GM12878 (cell line): Measurements from ENCODE around the gene PTPRD.

Experiments used
- MEF2A ChIP-seq: IDR thresholded peaks from 2 replicates; pipeline ENCODE4 v1.6.1; 2011; ENCODE audit warnings: low read depth, mild to moderate bottlenecking, low read length, moderate library complexity; ENCODE audit not compliant: insufficient read depth
- MTA2 ChIP-seq: fragments of 450-650 bp; IDR thresholded peaks from 2 replicates; pipeline ENCODE4 v1.6.1; 2016; ENCODE audit warnings: low read depth, mild to moderate bottlenecking, moderate library complexity
- PAX8 ChIP-seq: fragments of 450-650 bp; IDR thresholded peaks from 2 replicates; pipeline ENCODE4 v1.6.1; 2017; ENCODE audit warnings: mild to moderate bottlenecking, moderate library complexity
- RFX5 ChIP-seq: IDR thresholded peaks from 2 replicates; pipeline ENCODE4 v1.6.1; 2011; ENCODE audit warnings: low read depth, low read length, improper control_type of control experiment
- SIX5 ChIP-seq: IDR thresholded peaks from 2 replicates; pipeline ENCODE4 v1.6.1; 2011; ENCODE audit warnings: mild to moderate bottlenecking, low read depth, low read length, moderate library complexity; ENCODE audit not compliant: severe bottlenecking
- TF ChIP-seq, protein P1 (sequence below): IDR thresholded peaks from 2 replicates; pipeline ENCODE4 v1.6.1; 2012; ENCODE audit warnings: mild to moderate bottlenecking, low read depth, low read length
- TF ChIP-seq, protein P2 (sequence below), 3 experiments: IDR thresholded peaks in 2 of 3; conservative IDR thresholded peaks in 1 of 3; 2 replicates each; pipeline ENCODE4 v1.5.1; 2011; ENCODE audit warnings: low read depth in 3 of 3, low read length in 3 of 3, mild to moderate bottlenecking in 3 of 3, control low read depth in 2 of 3, moderate library complexity in 2 of 3, inconsistent platforms in 1 of 3, mixed read lengths in 1 of 3; ENCODE audit not compliant: control insufficient read depth in 2 of 3, insufficient read depth in 1 of 3; ENCODE audit errors: extremely low read depth in 1 of 3
- TF ChIP-seq, protein P3 (sequence below): IDR thresholded peaks from 2 replicates; pipeline ENCODE4 v1.6.1; 2012; ENCODE audit warnings: low read length, inconsistent platforms
- TF ChIP-seq, protein P4 (sequence below): fragments of 450-650 bp; IDR thresholded peaks from 2 replicates; pipeline ENCODE4 v1.6.1; 2014; ENCODE audit warnings: mild to moderate bottlenecking

DNA sequence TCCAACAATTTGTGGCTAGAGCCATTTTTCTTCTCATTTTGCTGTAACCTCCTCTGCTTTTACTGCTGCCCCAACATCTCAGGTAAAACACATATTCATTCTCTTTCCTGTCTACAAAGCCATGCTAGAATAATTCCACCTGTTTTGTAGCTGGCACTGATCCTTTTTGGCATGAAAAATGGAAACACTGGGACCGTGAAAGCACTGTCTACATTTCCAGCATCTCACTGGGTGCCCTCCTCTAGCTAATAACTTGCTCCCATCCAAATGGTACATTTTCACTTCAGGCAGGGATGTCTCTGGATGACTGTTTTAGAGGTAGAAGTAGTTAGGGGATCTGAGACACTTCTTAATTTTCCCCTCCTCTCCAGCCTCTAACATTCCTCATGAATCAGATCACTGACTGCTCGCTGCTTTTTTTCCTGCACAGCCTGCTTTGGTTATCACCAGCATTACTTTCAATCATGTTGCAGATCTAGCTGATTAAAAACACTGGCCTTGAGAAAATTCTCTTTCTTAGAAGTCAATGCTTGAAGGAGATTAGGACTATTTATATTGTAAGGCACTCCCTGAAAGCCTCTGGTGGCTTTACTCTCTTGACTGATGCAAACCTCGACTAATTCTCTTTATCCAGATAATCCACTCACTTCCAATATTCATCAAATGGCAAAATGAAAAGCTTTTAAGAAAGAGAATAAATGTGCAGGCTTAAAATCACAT, 1500.6 kb downstream of the PTPRD start:
- TF ChIP-seq PAX8 (no peak), MEF2A (no peak), SIX5 (no peak), MTA2 (no peak), RFX5 (no peak)
- TF ChIP-seq, protein P1, sequence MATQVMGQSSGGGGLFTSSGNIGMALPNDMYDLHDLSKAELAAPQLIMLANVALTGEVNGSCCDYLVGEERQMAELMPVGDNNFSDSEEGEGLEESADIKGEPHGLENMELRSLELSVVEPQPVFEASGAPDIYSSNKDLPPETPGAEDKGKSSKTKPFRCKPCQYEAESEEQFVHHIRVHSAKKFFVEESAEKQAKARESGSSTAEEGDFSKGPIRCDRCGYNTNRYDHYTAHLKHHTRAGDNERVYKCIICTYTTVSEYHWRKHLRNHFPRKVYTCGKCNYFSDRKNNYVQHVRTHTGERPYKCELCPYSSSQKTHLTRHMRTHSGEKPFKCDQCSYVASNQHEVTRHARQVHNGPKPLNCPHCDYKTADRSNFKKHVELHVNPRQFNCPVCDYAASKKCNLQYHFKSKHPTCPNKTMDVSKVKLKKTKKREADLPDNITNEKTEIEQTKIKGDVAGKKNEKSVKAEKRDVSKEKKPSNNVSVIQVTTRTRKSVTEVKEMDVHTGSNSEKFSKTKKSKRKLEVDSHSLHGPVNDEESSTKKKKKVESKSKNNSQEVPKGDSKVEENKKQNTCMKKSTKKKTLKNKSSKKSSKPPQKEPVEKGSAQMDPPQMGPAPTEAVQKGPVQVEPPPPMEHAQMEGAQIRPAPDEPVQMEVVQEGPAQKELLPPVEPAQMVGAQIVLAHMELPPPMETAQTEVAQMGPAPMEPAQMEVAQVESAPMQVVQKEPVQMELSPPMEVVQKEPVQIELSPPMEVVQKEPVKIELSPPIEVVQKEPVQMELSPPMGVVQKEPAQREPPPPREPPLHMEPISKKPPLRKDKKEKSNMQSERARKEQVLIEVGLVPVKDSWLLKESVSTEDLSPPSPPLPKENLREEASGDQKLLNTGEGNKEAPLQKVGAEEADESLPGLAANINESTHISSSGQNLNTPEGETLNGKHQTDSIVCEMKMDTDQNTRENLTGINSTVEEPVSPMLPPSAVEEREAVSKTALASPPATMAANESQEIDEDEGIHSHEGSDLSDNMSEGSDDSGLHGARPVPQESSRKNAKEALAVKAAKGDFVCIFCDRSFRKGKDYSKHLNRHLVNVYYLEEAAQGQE = no peak
- TF ChIP-seq, protein P2, sequence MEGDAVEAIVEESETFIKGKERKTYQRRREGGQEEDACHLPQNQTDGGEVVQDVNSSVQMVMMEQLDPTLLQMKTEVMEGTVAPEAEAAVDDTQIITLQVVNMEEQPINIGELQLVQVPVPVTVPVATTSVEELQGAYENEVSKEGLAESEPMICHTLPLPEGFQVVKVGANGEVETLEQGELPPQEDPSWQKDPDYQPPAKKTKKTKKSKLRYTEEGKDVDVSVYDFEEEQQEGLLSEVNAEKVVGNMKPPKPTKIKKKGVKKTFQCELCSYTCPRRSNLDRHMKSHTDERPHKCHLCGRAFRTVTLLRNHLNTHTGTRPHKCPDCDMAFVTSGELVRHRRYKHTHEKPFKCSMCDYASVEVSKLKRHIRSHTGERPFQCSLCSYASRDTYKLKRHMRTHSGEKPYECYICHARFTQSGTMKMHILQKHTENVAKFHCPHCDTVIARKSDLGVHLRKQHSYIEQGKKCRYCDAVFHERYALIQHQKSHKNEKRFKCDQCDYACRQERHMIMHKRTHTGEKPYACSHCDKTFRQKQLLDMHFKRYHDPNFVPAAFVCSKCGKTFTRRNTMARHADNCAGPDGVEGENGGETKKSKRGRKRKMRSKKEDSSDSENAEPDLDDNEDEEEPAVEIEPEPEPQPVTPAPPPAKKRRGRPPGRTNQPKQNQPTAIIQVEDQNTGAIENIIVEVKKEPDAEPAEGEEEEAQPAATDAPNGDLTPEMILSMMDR (IDR thresholded peaks at IDR 0.05 in 2 of 3, conservative IDR thresholded peaks at IDR 0.05 in 1 of 3; ENCODE audit: control insufficient read depth in 2 of 3, extremely low read depth in 1 of 3, insufficient read depth in 1 of 3, low read depth in 3 of 3, low read length in 3 of 3) = no peak
- TF ChIP-seq, protein P3, sequence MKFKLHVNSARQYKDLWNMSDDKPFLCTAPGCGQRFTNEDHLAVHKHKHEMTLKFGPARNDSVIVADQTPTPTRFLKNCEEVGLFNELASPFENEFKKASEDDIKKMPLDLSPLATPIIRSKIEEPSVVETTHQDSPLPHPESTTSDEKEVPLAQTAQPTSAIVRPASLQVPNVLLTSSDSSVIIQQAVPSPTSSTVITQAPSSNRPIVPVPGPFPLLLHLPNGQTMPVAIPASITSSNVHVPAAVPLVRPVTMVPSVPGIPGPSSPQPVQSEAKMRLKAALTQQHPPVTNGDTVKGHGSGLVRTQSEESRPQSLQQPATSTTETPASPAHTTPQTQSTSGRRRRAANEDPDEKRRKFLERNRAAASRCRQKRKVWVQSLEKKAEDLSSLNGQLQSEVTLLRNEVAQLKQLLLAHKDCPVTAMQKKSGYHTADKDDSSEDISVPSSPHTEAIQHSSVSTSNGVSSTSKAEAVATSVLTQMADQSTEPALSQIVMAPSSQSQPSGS = no peak
- TF ChIP-seq, protein P4, sequence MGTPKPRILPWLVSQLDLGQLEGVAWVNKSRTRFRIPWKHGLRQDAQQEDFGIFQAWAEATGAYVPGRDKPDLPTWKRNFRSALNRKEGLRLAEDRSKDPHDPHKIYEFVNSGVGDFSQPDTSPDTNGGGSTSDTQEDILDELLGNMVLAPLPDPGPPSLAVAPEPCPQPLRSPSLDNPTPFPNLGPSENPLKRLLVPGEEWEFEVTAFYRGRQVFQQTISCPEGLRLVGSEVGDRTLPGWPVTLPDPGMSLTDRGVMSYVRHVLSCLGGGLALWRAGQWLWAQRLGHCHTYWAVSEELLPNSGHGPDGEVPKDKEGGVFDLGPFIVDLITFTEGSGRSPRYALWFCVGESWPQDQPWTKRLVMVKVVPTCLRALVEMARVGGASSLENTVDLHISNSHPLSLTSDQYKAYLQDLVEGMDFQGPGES = no peak
